Ureter (tissue), 1 donor: ENCODE results near the gene SYT7. TPM values are rescaled to one million over a fixed set of nuclear protein-coding genes. Genes with fewer than 3 reads are reported as not detected.
A peak's percentile ranks its signal among the peaks of the same experiment; 100 is the strongest.
"Not testable (repeated sequence)": the region's sequence is repeated elsewhere in the genome, so short reads cannot be mapped to it uniquely, and the experiment has no call there.

Experiments
- DNase-seq: peaks from one replicate; pipeline ENCODE4 v3.0.0-alpha.2; 2020; ENCODE audit warnings: low spot score
- total RNA-seq: library from RNA; stranded (reverse); gene quantifications from one replicate; pipeline ENCODE4 v1.2.4, GENCODE V29; 2023
- donor health status: DM: yes; HTN: yes; CAD: no.

Gene SYT7, protein sequence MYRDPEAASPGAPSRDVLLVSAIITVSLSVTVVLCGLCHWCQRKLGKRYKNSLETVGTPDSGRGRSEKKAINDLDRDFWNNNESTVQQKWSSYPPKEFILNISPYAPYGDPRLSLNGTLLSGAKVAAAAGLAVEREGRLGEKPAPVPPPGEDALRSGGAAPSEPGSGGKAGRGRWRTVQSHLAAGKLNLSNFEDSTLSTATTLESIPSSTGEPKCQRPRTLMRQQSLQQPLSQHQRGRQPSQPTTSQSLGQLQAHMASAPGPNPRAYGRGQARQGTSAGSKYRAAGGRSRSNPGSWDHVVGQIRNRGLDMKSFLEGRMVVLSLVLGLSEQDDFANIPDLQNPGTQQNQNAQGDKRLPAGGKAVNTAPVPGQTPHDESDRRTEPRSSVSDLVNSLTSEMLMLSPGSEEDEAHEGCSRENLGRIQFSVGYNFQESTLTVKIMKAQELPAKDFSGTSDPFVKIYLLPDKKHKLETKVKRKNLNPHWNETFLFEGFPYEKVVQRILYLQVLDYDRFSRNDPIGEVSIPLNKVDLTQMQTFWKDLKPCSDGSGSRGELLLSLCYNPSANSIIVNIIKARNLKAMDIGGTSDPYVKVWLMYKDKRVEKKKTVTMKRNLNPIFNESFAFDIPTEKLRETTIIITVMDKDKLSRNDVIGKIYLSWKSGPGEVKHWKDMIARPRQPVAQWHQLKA
- total RNA-seq = 6.7 TPM

DNA sequence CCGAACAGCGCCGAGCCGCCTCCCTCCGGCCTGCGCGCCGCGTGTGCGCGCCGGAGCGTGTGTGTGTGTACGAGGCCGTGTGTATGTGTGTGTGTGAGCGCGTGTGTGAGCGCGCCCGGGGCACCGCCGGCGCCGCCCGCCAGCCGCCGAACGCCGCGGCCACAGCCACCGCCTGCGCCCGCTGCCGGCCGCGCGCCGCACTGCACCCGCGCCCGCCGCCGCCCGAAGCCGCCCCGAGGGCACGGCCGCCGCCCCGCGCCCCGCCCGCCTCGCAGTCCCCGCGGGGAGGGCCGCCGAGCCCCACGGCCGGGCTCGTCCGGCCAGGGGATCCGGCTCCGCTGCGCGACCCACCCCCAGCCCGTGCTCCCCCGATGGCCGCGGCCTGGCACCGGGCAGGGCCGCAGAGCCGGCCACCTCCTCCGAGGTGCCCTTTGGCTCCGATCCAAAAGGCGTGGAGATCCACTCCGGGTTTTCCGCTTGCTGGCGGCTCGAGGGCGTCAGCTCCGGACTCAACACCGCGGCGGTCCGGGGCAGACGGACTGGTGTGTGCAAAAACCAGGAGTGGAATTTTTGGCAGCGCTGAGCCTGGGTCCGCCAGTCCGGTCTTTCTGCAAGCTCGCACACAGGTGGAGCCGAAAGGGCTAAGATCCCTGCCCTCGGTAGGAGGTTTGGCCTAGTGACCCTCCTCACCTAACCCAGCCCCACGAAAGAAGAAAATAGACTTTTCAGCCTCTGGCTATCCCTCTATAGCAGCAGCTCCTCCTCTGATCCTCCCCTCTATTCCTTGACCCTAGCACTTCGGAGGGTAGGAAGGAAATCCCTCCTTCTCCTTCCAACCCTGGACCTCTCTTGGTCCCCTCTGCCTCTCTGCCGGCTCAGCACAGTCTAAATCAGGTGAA is at the start of gene SYT7:
Gene SYT7 (minus strand): TSS at position 47 of the 899 bp plus-strand sequence. CDS start 256 bp downstream, outside the sequence.
- DNase-seq = peak; percentile 97

DNA sequence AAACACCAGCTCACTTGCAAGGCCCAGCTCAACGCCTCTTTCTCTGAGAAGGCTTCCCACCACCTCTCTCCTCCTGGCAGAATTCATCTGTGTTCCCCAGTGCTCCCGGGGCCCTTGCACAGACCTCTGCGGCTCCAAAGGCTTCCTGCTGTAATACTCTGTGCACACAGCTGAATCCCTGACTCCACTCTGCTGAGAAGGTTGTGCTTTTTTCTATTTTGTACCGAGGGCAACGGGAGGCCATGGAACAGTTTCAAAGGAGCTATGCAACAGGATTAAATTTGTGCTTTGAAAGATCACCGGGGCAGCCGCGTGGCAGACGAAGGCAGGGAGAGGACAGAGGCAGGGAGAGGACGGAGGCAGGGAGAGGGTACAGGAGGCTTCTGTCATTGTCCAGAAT is 49.2 kb upstream of the SYT7 start:
- DNase-seq = no peak

DNA sequence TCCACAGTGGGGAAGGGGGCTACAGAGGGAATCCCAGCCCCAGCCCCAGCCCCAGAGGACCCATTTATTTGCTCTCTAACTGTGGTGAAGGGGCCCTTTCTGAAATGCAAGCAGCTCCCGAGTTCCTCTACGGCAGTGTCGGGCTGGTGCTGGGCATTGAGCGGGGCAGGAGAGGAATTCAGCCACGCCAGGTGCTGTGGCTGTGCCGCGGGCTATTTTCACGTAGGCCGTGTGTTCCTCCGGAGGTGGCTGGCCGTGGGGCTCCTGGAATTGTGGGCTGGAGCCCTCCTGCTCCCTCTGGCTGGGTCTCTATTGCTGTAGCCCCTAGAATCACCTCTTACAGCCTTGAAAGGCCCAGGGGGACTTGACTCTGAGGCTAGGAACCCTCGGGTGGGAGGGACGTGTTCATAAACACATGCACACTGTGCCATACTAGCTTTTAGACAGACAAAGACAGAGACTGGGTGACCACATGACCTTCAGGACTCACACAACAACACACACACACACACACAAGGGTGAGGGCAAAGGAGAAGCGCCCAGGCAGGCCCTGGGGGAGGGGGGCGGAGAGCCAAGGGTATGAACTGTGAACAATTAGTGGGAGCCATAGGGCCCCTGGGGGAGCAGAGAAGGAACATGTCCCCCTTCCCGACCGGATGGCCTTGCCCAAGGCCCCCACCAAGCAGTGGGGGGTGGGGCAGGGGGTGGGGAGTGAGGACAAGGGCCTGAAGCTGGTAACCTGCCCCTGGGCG is 48.4 kb upstream of the SYT7 start:
- DNase-seq = no peak

- no peak for DNase-seq
These were observed 47.7 kb upstream of the SYT7 start for GRCh38 chr11:61628662-61628970.

DNA sequence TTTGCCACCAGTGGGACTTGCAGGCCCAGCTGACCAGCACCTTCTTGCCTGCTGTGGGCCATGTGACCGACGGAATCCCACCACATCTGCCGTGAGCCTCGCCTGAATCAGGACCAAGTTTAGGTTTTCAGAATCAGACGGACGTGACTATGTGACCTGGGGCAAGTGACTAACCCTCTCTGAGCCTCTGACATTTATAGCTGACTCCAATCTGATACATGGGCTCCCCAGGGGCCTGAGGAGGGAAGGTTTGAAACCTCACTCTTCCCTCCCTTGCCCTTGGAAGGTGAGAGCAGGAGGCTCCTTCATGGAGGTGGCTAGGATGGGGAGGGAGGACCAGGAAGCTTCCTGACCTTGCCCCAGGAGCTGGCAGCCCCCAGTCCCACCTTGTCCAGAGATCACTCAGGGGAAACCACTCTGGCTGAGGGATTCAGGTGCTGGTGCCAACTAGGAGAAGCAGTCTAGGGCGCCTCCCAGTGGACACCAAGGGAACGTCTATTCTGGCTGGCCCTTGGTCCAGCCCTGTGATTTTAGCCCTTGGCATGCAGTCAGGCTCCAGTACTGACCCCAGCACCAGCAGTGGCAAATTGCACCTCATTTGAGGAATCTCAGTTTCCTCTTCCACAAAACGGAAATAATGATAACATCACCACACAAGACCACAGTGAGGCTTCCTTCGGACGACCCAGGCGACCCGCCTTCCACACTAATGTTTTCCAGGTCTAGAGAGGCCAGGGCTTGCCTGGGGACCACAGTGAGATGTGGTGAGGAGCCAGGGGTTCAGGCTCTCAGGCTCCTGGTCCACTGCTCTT is 47.2 kb upstream of the SYT7 start:
- DNase-seq = peak; percentile 58

DNA sequence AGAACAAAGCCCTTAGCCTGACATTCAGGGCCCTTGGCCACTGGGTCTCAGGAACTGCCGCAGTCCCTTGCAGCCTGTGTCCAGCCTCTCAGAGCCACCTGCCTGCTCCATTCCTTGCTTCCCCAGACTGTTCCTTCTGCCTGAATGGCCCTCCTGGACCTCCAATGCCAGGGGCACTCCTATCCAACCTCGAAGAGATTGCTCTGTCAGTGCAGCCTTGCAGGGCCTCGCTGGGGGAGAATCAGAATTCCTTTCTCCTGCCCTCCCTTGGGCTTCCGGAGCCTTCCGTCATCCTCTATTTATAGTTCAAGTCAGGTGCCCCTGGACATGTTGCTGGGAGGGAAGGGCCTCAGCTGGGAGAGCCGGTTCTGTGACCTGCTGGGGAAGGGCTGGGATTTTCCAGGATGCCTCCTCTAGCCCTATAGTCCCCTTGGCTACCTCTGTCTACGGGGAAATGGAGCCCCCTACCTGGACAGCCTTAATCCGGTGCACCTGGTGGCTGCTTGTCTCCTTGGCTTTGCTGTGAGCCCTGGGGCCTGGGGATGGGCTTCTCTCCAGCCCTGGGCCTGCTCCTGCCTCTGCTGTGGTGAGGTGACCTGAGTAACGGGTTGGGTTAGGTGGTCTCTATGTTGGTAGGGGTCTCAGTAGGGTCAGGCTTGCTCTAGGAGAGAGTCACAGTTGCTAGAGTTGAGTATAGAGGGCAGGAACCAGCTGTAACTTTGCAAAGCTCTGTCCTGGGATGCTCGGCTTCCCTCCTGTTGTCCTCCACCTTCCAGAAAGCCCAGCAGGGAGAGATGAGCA is 45.9 kb upstream of the SYT7 start:
- peak; percentile 83 for DNase-seq

DNA sequence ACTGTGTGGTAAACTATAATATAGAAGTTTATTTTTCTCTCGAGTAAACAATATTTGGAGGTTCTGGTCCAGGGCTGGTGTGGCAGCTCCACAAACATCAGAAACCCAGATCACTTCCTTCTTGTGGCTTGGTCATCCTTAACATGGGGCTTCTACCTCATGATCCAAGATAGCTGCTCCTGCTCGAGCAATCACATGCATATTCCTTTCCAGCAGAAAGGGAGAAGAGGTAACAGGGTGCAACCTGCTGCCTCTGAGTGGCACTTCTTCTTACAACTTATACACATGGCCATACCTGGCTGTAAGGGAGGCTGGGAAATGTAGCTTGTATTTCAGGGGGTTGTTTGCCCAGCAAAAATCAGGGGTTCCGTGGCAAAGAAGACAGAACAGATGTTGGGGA is 44.6 kb upstream of the SYT7 start:
- no peak for DNase-seq

- DNase-seq = no peak
These were observed 41.2 kb upstream of the SYT7 start for GRCh38 chr11:61621917-61622585.

DNA sequence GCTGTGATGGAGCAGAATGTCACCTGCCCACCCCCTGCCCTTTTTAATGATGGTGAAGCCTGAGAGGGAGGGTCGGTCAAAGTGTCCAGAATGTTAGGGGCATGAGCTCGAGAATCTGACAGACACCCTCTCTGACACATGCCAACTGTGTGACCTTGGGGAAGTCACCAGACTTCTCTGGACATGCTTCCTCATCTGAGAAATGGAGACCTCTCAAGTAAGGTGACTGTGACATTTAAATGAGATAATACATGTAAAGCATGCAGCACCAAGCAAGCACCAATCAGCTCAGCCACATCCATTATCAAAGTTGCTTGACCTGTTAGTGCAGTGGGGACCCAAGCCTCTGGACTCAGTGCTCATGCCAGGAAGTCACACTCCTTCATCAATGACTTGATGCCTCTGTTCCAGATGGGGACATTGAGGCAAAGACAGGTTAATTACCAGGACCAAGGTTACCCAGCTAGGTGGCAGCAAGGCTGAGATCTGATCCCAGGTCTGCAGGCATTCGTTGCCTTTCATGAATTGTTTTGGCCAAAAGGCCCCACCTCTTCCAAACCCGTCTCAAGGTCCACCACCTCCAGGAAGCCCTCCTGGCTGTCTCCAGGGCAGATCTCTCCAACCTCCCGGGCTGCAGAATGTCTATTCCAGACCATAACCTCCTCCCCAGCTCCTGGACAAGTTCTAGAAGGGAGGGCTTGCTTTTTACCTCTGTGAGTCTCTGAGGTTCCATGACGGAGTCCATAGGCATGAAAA is 38.8 kb upstream of the SYT7 start:
- DNase-seq = no peak

GRCh38 chr11:61618978-61619377 is 38.1 kb upstream of the SYT7 start:
- no peak for DNase-seq

DNA sequence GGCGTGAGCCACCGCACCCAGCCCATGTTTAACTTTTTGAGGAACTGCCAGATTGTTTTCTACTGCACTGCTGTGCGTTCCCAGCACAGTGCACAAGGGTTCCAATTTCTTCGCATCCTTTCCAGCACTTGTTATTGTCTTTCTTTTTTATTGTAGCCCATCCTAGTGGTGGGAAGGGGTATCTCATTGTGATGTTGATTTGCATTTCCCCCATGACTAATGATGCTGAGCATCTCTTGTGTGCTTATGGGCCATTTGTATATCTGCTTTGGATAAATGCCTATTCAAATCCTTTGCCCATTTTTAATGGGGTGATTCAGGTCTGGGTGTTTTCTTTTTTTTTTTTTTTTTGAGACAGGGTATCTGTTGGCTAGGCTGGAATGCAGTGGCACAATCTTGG is 36.6 kb upstream of the SYT7 start:
- DNase-seq = no peak

- DNase-seq = no peak
These were observed 35.6 kb upstream of the SYT7 start for GRCh38 chr11:61616434-61616833.

DNA sequence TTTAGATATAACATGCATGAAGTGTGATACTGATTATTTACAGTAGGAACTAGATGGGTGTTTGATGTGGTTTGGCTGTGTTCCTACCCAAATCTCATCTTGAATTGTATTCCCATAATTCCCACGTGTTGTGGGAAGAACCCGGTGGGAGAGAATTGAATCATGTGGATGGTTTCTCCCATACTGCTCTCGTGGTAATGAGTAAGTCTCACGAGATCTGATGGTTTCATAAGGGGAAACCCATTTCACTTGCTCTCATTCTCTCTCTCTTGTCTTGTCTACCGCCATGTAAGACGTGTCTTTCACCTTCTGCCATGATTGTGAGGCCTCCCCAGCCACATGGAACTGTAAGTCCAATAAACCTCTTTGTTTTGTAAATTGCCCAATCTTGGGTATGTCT is 33.9 kb upstream of the SYT7 start:
- DNase-seq = not testable (repeated sequence)

DNA sequence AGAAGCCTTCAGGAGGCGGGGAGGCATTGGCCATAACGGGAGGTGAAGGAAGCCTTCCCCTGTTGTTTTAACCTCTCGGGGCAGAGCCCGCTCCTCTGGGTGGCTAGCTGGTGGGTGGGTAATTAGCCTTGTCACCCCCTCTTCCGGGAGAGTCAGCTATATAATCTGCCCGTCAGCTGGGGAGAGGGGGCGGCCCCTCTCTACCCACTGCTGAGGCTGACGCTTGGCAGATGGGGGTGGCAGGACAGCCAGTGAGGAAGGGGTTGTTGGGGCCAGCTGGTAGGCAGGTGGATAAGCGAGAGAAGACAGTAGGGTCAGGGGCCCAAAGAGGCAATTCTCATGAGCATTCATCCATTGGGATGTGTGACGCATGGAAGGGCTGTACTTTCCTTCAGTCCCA is 33.0 kb upstream of the SYT7 start:
- no peak for DNase-seq

DNA sequence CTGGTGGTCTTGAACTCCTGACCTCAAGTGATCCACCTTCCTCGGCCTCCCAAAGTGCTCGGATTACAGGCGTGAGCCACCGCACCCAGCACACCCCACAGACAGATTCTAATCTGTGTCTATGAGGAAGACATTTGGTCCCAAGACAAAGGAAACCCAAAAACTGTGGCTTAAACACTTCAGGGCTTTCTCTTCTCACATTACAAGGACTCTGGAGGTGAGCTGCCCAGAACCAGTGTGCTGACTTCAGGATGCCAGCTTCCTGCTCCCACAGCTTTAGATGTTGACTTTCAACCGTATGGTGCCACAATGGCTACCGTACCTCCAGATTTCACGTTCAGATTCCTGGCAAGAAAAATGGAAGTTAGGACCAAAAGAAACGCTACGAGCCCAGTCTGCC is 32.2 kb upstream of the SYT7 start:
- DNase-seq = no peak

GRCh38 chr11:61611309-61611708 is 30.4 kb upstream of the SYT7 start:
- no peak for DNase-seq

DNA sequence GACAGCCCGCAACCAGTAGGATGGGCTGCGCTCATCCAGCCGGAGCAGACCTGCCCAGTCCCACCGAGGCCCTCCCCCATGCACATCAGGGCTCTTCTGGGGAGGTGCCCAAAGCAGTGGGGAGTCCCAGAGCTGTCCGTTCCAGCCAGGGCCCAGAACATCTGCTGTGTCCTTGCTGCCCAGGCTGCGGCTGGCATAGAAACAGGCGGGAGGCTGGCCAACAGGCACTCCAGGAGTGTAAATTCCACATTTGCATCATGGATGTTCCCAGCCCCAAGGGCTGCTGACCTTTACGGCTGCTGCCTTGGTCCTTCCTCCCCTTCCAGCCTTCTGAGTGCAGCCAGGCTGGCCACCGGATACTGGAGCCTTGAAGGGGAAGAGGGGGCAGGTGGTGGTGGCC is 30.0 kb upstream of the SYT7 start:
- no peak for DNase-seq

- DNase-seq = no peak
These were observed 29.1 kb upstream of the SYT7 start for GRCh38 chr11:61609980-61610366.
